Ishikawa (cell line): ENCODE data around the gene OSGEPL1.

ENCODE experiments used
- EP300 ChIP-seq: IDR thresholded peaks from 2 replicates; pipeline ENCODE4 v1.6.1; 2012; ENCODE audit warnings: borderline replicate concordance
- FOXM1 ChIP-seq: IDR thresholded peaks from 2 replicates; pipeline ENCODE4 v1.6.1; 2012; ENCODE audit warnings: low read depth, borderline replicate concordance
- NFIC ChIP-seq: IDR thresholded peaks from 2 replicates; pipeline ENCODE4 v1.6.1; 2012
- RAD21 ChIP-seq: IDR thresholded peaks from 2 replicates; pipeline ENCODE4 v1.6.1; 2012; ENCODE audit warnings: low read depth
- REST ChIP-seq: IDR thresholded peaks from 2 replicates; pipeline ENCODE4 v1.6.1; 2012; ENCODE audit warnings: low read depth, mild to moderate bottlenecking
- TAF1 ChIP-seq: IDR thresholded peaks from 2 replicates; pipeline ENCODE4 v1.6.1; 2012; ENCODE audit warnings: low read depth, mild to moderate bottlenecking
- YY1 ChIP-seq: IDR thresholded peaks from 2 replicates; pipeline ENCODE4 v1.6.1; 2012; ENCODE audit warnings: low read depth

GRCh38 chr2:189756311-189756952 lies 6.2 kb downstream of the OSGEPL1 start:
- TF ChIP-seq TAF1 (no peak), YY1 (no peak), EP300 (no peak), RAD21 (no peak), NFIC (no peak), FOXM1 (no peak), REST (no peak)
